Thyroid gland (tissue), 4 donors: ENCODE results near the gene FKBP1B. TPM values are rescaled to one million over a fixed set of nuclear protein-coding genes. Genes with fewer than 3 reads are reported as not detected.
"Not testable (repeated sequence)": the region's sequence is repeated elsewhere in the genome, so short reads cannot be mapped to it uniquely, and the experiment has no call there.

Source experiments
- DNase-seq, 2 donors: peaks; one replicate each; pipeline ENCODE4 v3.0.0-alpha.2; 2019
- H3K27ac ChIP-seq, 3 donors: fragments of 200-600 bp; sonication (generic); 1 replicate in 2 of 3; 2 replicates in 1 of 3; pipeline ENCODE4 v1.5.1; 2016 to 2019; ENCODE audit warnings: mild to moderate bottlenecking in 1 of 3, moderate library complexity in 1 of 3
- H3K27me3 ChIP-seq: fragments of 200-600 bp; sonication (generic); one replicate; pipeline ENCODE4 v1.5.1; 2019
- H3K36me3 ChIP-seq, 2 donors: fragments of 200-600 bp; sonication (generic); one replicate each; pipeline ENCODE4 v1.5.1; 2016 to 2019
- H3K4me1 ChIP-seq, 2 donors: fragments of 200-600 bp; sonication (generic); one replicate each; pipeline ENCODE4 v1.5.1; 2017 to 2019
- H3K4me3 ChIP-seq, 3 donors: fragments of 200-600 bp; sonication (generic); replicated peaks in 1 of 3; 1 replicate in 2 of 3; 2 replicates in 1 of 3; pipeline ENCODE4 v1.5.1; 2016; ENCODE audit warnings: mild to moderate bottlenecking in 1 of 3
- H3K9me3 ChIP-seq: fragments of 200-600 bp; sonication (generic); one replicate; pipeline ENCODE4 v1.5.1; 2017
- CTCF ChIP-seq, 6 experiments: fragments of 200-600 bp in 3 of 6; fragments of 450-650 bp in 3 of 6; sonication (generic) in 3 of 6; IDR thresholded peaks; one replicate each; pipeline ENCODE4 v1.5.1; 2016 to 2019; ENCODE audit warnings: antibody characterized with exemption in 6 of 6, mild to moderate bottlenecking in 2 of 6, inconsistent platforms in 1 of 6, moderate library complexity in 1 of 6
- POLR2A ChIP-seq, 2 donors: fragments of 450-650 bp; IDR thresholded peaks; one replicate each; pipeline ENCODE4 v1.6.1; 2017; ENCODE audit warnings: antibody characterized with exemption in 2 of 2, mild to moderate bottlenecking in 2 of 2, moderate library complexity in 1 of 2
- WGBS, 2 donors: methylation state at CpG; one replicate each; pipeline ENCODE4 v1.1.5; 2017; 5-methylcytosine and 5-hydroxymethylcytosine counted together
- intact Hi-C: fragments of 100-400 bp; cut with DNase I; formaldehyde crosslinking; loops from one replicate; pipeline ENCODE4 v1.15.1; 2023
- small RNA-seq: library from RNA; depleted of rRNA; stranded (forward); fragments of <200 nt; gene quantifications from one replicate; pipeline ENCODE3, GENCODE V24; 2016
- total RNA-seq, 4 donors: library from RNA; depleted of rRNA; stranded (reverse); fragments of >200 nt; gene quantifications; one replicate each; pipeline ENCODE4 v1.2.3, GENCODE V29; 2016

FKBP1B gene
- total RNA-seq, 4 donors from 2014 or later = 5.8 to 15.5 (median 6.4) TPM

- intact Hi-C loops = no loop called here
- no peak overlapping the region for H3K27ac ChIP-seq
- H3K4me3 ChIP-seq = no peak overlapping the region
- 89 to 94% methylated on average over 1 of the region's 1 CpG for WGBS, 2 donors
- TF ChIP-seq POLR2A (IDR thresholded peaks at IDR 0.05) = no peak
- peaks cover 0 to 5% of the 10 kb centered on the region in 2 donors for H3K4me1 ChIP-seq
- no peaks in the 10 kb centered on the region for H3K9me3 ChIP-seq
- H3K27me3 ChIP-seq = no peaks in the 10 kb centered on the region
- DNase-seq = no peak
- H3K36me3 ChIP-seq = no peaks in the 10 kb centered on the region
These were observed 57.8 kb downstream of the FKBP1B start for GRCh38 chr2:24107336-24107735.

GRCh38 chr2:24109431-24109830 lies 59.9 kb downstream of the FKBP1B start:
- H3K9me3 ChIP-seq, H3K27me3 ChIP-seq, H3K27ac ChIP-seq, H3K4me3 ChIP-seq, H3K4me1 ChIP-seq, H3K36me3 ChIP-seq, DNase-seq, intact Hi-C loops: not testable (repeated sequence)
- WGBS, 2 donors = 96 to 100% methylated on average over 1 of the region's 1 CpG

- 84 to 87% methylated on average over 6 to 7 of the region's 7 CpGs for WGBS, 2 donors
- no peak for DNase-seq
- H3K9me3 ChIP-seq = no peaks in the 10 kb centered on the region
- no peaks in the 10 kb centered on the region for H3K36me3 ChIP-seq
- intact Hi-C loops = no loop called here
- no peak overlapping the region for H3K4me3 ChIP-seq
- no peaks in the 10 kb centered on the region for H3K27me3 ChIP-seq
- TF ChIP-seq CTCF (IDR thresholded peaks at IDR 0.05) (no peak), POLR2A (IDR thresholded peaks at IDR 0.05) (no peak)
- no peak overlapping the region for H3K27ac ChIP-seq
- no peaks in the 10 kb centered on the region for H3K4me1 ChIP-seq
These were observed 61.2 kb downstream of the FKBP1B start for GRCh38 chr2:24110660-24111303.

GRCh38 chr2:24111407-24111901 lies 61.9 kb downstream of the FKBP1B start:
- no peaks in the 10 kb centered on the region for H3K9me3 ChIP-seq
- WGBS, 2 donors = 60 to 69% methylated on average over 2 of the region's 2 CpGs
- intact Hi-C loops = no loop called here
- no peaks in the 10 kb centered on the region for H3K27me3 ChIP-seq
- no peak for DNase-seq
- H3K4me1 ChIP-seq = no peaks in the 10 kb centered on the region
- no peaks in the 10 kb centered on the region for H3K36me3 ChIP-seq
- no peak overlapping the region for H3K4me3 ChIP-seq
- no peak overlapping the region for H3K27ac ChIP-seq
- TF ChIP-seq CTCF (IDR thresholded peaks at IDR 0.05) (no peak), POLR2A (IDR thresholded peaks at IDR 0.05) (no peak)

Small RNAs within 50 kb of the gene (small RNA-seq; reads per million reads assigned to genes)
- gene RNU6-370P = not detected

Other genes with a start within 250 kb of the FKBP1B start
- 10 to 100 TPM; 32.8 to 49.3 (median 37.3) TPM for gene ATAD2B, start 122.6 kb upstream of the FKBP1B start, total RNA-seq
- gene UBXN2A, start 109.3 kb upstream of the FKBP1B start, total RNA-seq = 10 to 100 TPM; 10.7 to 14.9 (median 13.7) TPM
- gene MFSD2B, start 39.7 kb upstream of the FKBP1B start, total RNA-seq = not detected
- gene WDCP, start 2.4 kb upstream of the FKBP1B start, total RNA-seq = 1 to 10 TPM; 3.0 to 6.0 (median 4.6) TPM
- 100 to 1,000 TPM in 2 of 4 donors, 10 to 100 TPM in 2; 86.1 to 157 (median 110) TPM for gene SF3B6, start 26.6 kb downstream of the FKBP1B start, total RNA-seq
- 10 to 100 TPM; 14.5 to 38.4 (median 31.0) TPM for gene TP53I3, start 35.1 kb downstream of the FKBP1B start, total RNA-seq
- gene PFN4, start 73.6 kb downstream of the FKBP1B start, total RNA-seq = 1 to 10 TPM in 3 of 4 donors, not detected in 1; 1.0 to 3.5 (median 2.0) TPM
- 10 to 100 TPM; 19.4 to 44.5 (median 22.1) TPM for gene FAM228B, start 73.7 kb downstream of the FKBP1B start, total RNA-seq
- gene FAM228A, start 125.3 kb downstream of the FKBP1B start, total RNA-seq = 1 to 10 TPM; 1.3 to 2.0 (median 1.8) TPM